Suppressor macrophage treated with lipopolysaccharide for 1 hour (primary cell): Measurements from ENCODE around the gene SDHAF1.
A peak's percentile ranks its signal among the peaks of the same experiment; 100 is the strongest.
"Not testable (repeated sequence)": the region's sequence is repeated elsewhere in the genome, so short reads cannot be mapped to it uniquely, and the experiment has no call there.

Source experiments
- DNase-seq, 3 donors: peaks; one replicate each; pipeline ENCODE4 v3.0.0-alpha.2; 2020 to 2022

SDHAF1 gene

GRCh38 chr19:35995048-35995993, at the start of gene SDHAF1:
Gene SDHAF1, plus strand, starts transcription at chr19:35995188. Its CDS starts 87 bp downstream, at chr19:35995275.
- DNase-seq = peak; percentile 98

GRCh38 chr19:35946203-35946602, 48.8 kb upstream of the SDHAF1 start:
- no peak for DNase-seq

- no peak for DNase-seq
These were observed 45.9 kb upstream of the SDHAF1 start for GRCh38 chr19:35949131-35949530.

GRCh38 chr19:35955881-35956634, 38.9 kb upstream of the SDHAF1 start:
- DNase-seq = no peak

- DNase-seq = not testable (repeated sequence)
These were observed 37.6 kb upstream of the SDHAF1 start for GRCh38 chr19:35957411-35957810.

- DNase-seq = no peak
These were observed 36.3 kb upstream of the SDHAF1 start for GRCh38 chr19:35958660-35959039.

- DNase-seq = peak; percentile 85 to 90 (median 85)
These were observed 35.7 kb upstream of the SDHAF1 start for GRCh38 chr19:35959040-35959967.

GRCh38 chr19:35959968-35960320, 35.0 kb upstream of the SDHAF1 start:
- no peak for DNase-seq

GRCh38 chr19:35960432-35960972, 34.5 kb upstream of the SDHAF1 start:
- no peak for DNase-seq

GRCh38 chr19:35963514-35963913, 31.5 kb upstream of the SDHAF1 start:
- peak; percentile 62 to 77 (median 72) for DNase-seq

GRCh38 chr19:35966771-35967170, 28.2 kb upstream of the SDHAF1 start:
- DNase-seq = no peak

- peak; percentile 37 to 52 (median 46) for DNase-seq
These were observed 21.5 kb upstream of the SDHAF1 start for GRCh38 chr19:35973487-35973886.

GRCh38 chr19:35975608-35976214, 19.3 kb upstream of the SDHAF1 start:
- DNase-seq = peak in 2 of 3 donors; percentile 44 to 51

GRCh38 chr19:35977446-35978222, 17.4 kb upstream of the SDHAF1 start:
- peak; percentile 26 to 56 (median 27) for DNase-seq

GRCh38 chr19:35978271-35978670, 16.7 kb upstream of the SDHAF1 start:
- no peak for DNase-seq

GRCh38 chr19:35978832-35979365, 16.1 kb upstream of the SDHAF1 start:
- DNase-seq = no peak

- DNase-seq = not testable (repeated sequence)
These were observed 14.0 kb upstream of the SDHAF1 start for GRCh38 chr19:35980997-35981396.

GRCh38 chr19:35983177-35983576, 11.8 kb upstream of the SDHAF1 start:
- no peak for DNase-seq

GRCh38 chr19:35986111-35986510, 8.9 kb upstream of the SDHAF1 start:
- DNase-seq = no peak

GRCh38 chr19:35986664-35987570, 8.1 kb upstream of the SDHAF1 start:
- peak; percentile 45 to 79 (median 65) for DNase-seq
